Keratinocyte (primary cell): ENCODE measurements around the gene INSIG1. TPM values are rescaled to one million over a fixed set of nuclear protein-coding genes. Genes with fewer than 3 reads are reported as not detected.

Experiments
- DNase-seq: peaks from one replicate; pipeline ENCODE4 v3.0.0-alpha.2; 2011; ENCODE audit warnings: low read depth, missing footprints, low spot score
- FAIRE-seq: peaks from 2 replicates; lab custom pipeline; 2011; peaks lifted over from hg19 to GRCh38; lab: Jason Lieb, UNC
- H2AFZ ChIP-seq: 2 replicates; pipeline ENCODE4 v1.6.0; 2012; ENCODE audit warnings: low read length, control low read depth, inconsistent platforms; ENCODE audit not compliant: control insufficient read depth
- H3K27ac ChIP-seq: 2 replicates; pipeline ENCODE4 v1.5.1; 2011; ENCODE audit warnings: low read length; ENCODE audit not compliant: control insufficient read depth, insufficient read depth
- H3K27me3 ChIP-seq: 3 replicates; pipeline ENCODE4 v1.6.0; 2011; ENCODE audit warnings: low read length; ENCODE audit not compliant: control insufficient read depth, insufficient read depth; ENCODE audit errors: extremely low read depth
- H3K36me3 ChIP-seq, 2 experiments: 2 replicates in 1 of 2; 3 replicates in 1 of 2; pipeline ENCODE4 v1.5.1; 2011; ENCODE audit warnings: low read length in 2 of 2, mild to moderate bottlenecking in 1 of 2; ENCODE audit not compliant: control insufficient read depth in 2 of 2, insufficient read depth in 2 of 2; ENCODE audit errors: extremely low read depth in 1 of 2
- H3K4me1 ChIP-seq: 3 replicates; pipeline ENCODE4 v1.5.1; 2011; ENCODE audit warnings: low read length; ENCODE audit not compliant: control insufficient read depth, insufficient read depth; ENCODE audit errors: extremely low read depth
- H3K4me2 ChIP-seq: 3 replicates; pipeline ENCODE4 v1.6.0; 2011; ENCODE audit warnings: low read depth, low read length; ENCODE audit not compliant: control insufficient read depth, insufficient read depth; ENCODE audit errors: extremely low read depth
- H3K4me3 ChIP-seq, 3 experiments: fragments of 200-600 bp in 1 of 3; sonication (generic) in 1 of 3; 2 replicates in 2 of 3; 3 replicates in 1 of 3; pipeline ENCODE4 v1.5.1; 2011 to 2016; ENCODE audit warnings: low read length in 3 of 3, mild to moderate bottlenecking in 3 of 3, control low read depth in 2 of 3, inconsistent platforms in 1 of 3, low read depth in 1 of 3, mixed read lengths in 1 of 3, mixed run types in 1 of 3, moderate library complexity in 1 of 3; ENCODE audit not compliant: control insufficient read depth in 2 of 3, insufficient read depth in 2 of 3; ENCODE audit errors: extremely low read depth in 1 of 3
- H3K79me2 ChIP-seq: 2 replicates; pipeline ENCODE4 v1.6.0; 2012; ENCODE audit warnings: low read length; ENCODE audit not compliant: control insufficient read depth, insufficient read depth
- H3K9ac ChIP-seq: 3 replicates; pipeline ENCODE4 v1.6.0; 2011; ENCODE audit warnings: low read length; ENCODE audit not compliant: control insufficient read depth, insufficient read depth; ENCODE audit errors: extremely low read depth
- H3K9me1 ChIP-seq: 3 replicates; pipeline ENCODE4 v1.6.0; 2011; ENCODE audit warnings: low read length; ENCODE audit not compliant: control insufficient read depth, insufficient read depth; ENCODE audit errors: extremely low read depth
- H3K9me3 ChIP-seq: 2 replicates; pipeline ENCODE4 v1.5.1; 2012; ENCODE audit warnings: low read depth, low read length; ENCODE audit not compliant: control insufficient read depth
- H4K20me1 ChIP-seq: 3 replicates; pipeline ENCODE4 v1.6.0; 2011; ENCODE audit warnings: low read length; ENCODE audit not compliant: control insufficient read depth, insufficient read depth; ENCODE audit errors: extremely low read depth
- CTCF ChIP-seq, 3 experiments: IDR thresholded peaks in 1 of 3; conservative IDR thresholded peaks in 1 of 3; optimal IDR thresholded peaks in 1 of 3; 2 replicates in 2 of 3; 3 replicates in 1 of 3; pipeline versions ENCODE3 to v1.5.1; 2011; ENCODE audit warnings: low read length in 3 of 3, mild to moderate bottlenecking in 3 of 3, moderate library complexity in 2 of 3, control low read depth in 1 of 3, inconsistent platforms in 1 of 3; ENCODE audit not compliant: insufficient read depth in 2 of 3; ENCODE audit errors: extremely low read depth in 1 of 3
- EZH2 ChIP-seq: IDR thresholded peaks from one replicate; pipeline ENCODE4 v1.6.1; 2012; ENCODE audit warnings: inconsistent platforms, mild to moderate bottlenecking, low read length, moderate library complexity
- dilution Hi-C: fragments of 300-500 bp; cut with MboI; formaldehyde crosslinking; loops from one replicate; pipeline ENCODE4 v1.7.0; 2020; ENCODE audit warnings: low sequenced_read_pairs; ENCODE audit not compliant: extremely low pct_ligation_motif_present
- polyA plus RNA-seq, 5 experiments: library from polyadenylated mRNA; depleted of rRNA in 3 of 5; stranded (reverse) in 3 of 5; stranded (forward) in 1 of 5; unstranded in 1 of 5; fragments of >200 nt; gene quantifications; 1 replicate in 1 of 5; 2 replicates in 3 of 5; 3 replicates in 1 of 5; pipeline versions ENCODE4 v1.2.1 to v1.2.3, GENCODE V29; 2011 to 2012; ENCODE audit warnings: missing spikeins in 2 of 5, low read depth in 1 of 5, low replicate concordance in 1 of 5

Gene INSIG1
- polyA plus RNA-seq, 1 donor (not counting 4 experiments of a cell fraction or from before 2014, with no cell fraction given): 104 TPM

GRCh38 chr7:155322530-155322929 lies 24.9 kb downstream of the INSIG1 start:
- Histone ChIP-seq H3K9ac (no peak overlapping the region), H3K4me1 (no peaks in the 10 kb centered on the region), H3K36me3 (no peaks in the 10 kb centered on the region), H3K27ac (no peak overlapping the region), H3K9me1 (no peaks in the 10 kb centered on the region), H2AFZ (no peak overlapping the region), H4K20me1 (no peaks in the 10 kb centered on the region), H3K27me3 (no peaks in the 10 kb centered on the region), H3K4me3 (no peak overlapping the region), H3K4me2 (no peak overlapping the region), H3K79me2 (no peaks in the 10 kb centered on the region), H3K9me3 (peaks cover 5% of the 10 kb centered on the region)
- TF ChIP-seq EZH2 (no peak), CTCF (optimal IDR thresholded peaks at IDR 0.05 in 1 of 3, IDR thresholded peaks at IDR 0.05 in 1 of 3, conservative IDR thresholded peaks at IDR 0.05 in 1 of 3; ENCODE audit: extremely low read depth in 1 of 3, insufficient read depth in 2 of 3, low read length in 3 of 3) (no peak)
- FAIRE-seq: no peak
- DNase-seq: no peak
- dilution Hi-C loops: no loop called here

GRCh38 chr7:155323001-155323638 lies 25.4 kb downstream of the INSIG1 start:
- no peak for TF ChIP-seq EZH2
- no peak for TF ChIP-seq CTCF (optimal IDR thresholded peaks at IDR 0.05 in 1 of 3, IDR thresholded peaks at IDR 0.05 in 1 of 3, conservative IDR thresholded peaks at IDR 0.05 in 1 of 3; ENCODE audit: extremely low read depth in 1 of 3, insufficient read depth in 2 of 3, low read length in 3 of 3)
- no peak for FAIRE-seq

More at GRCh38 chr7:155323001-155323638, 25.4 kb downstream of the INSIG1 start:
- H3K27me3 ChIP-seq: no peaks in the 10 kb centered on the region
- no peak for DNase-seq
- no peaks in the 10 kb centered on the region for H3K9me1 ChIP-seq
- H3K79me2 ChIP-seq: no peaks in the 10 kb centered on the region
- H3K36me3 ChIP-seq: no peaks in the 10 kb centered on the region
- peaks cover 5% of the 10 kb centered on the region for H3K9me3 ChIP-seq
- H3K4me2 ChIP-seq: no peak overlapping the region
- no peak overlapping the region for H3K4me3 ChIP-seq
- no peak overlapping the region for H2AFZ ChIP-seq
- H3K4me1 ChIP-seq: no peaks in the 10 kb centered on the region
- no peak overlapping the region for H3K9ac ChIP-seq
- H3K27ac ChIP-seq: no peak overlapping the region
- dilution Hi-C loops: no loop called here
- no peaks in the 10 kb centered on the region for H4K20me1 ChIP-seq
